ENCODE data around the gene SLC49A3.

The SLC49A3 gene

GRCh38 chr4:733631-733980 lies 44.7 kb upstream of the SLC49A3 start:
- TF ChIP-seq FOXP2 (optimal IDR thresholded peaks at IDR 0.05; ENCODE audit: borderline replicate concordance, extremely low read depth, extremely low read length, insufficient read depth) (no peak), REST (IDR thresholded peaks at IDR 0.05; ENCODE audit: insufficient read depth in 1 of 2, low read depth in 2 of 2, low read length in 2 of 2) (no peak), POLR2AphosphoS5 (IDR thresholded peaks at IDR 0.05; ENCODE audit: low read depth, low read length) (no peak), SIN3A (IDR thresholded peaks at IDR 0.05; ENCODE audit: borderline replicate concordance, insufficient read depth, low read length) (no peak), TAF1 (IDR thresholded peaks at IDR 0.05; ENCODE audit: borderline replicate concordance, insufficient read depth, low read length) (no peak)

GRCh38 chr4:732911-733630 lies 44.1 kb upstream of the SLC49A3 start:
- TF ChIP-seq TAF1 (IDR thresholded peaks at IDR 0.05; ENCODE audit: borderline replicate concordance, insufficient read depth, low read length) (no peak), SIN3A (IDR thresholded peaks at IDR 0.05; ENCODE audit: borderline replicate concordance, insufficient read depth, low read length) (no peak), POLR2AphosphoS5 (IDR thresholded peaks at IDR 0.05; ENCODE audit: low read depth, low read length) (no peak), FOXP2 (optimal IDR thresholded peaks at IDR 0.05; ENCODE audit: borderline replicate concordance, extremely low read depth, extremely low read length, insufficient read depth) (no peak), REST (IDR thresholded peaks at IDR 0.05; ENCODE audit: insufficient read depth in 1 of 2, low read depth in 2 of 2, low read length in 2 of 2) (no peak)

- TF ChIP-seq SIN3A (IDR thresholded peaks at IDR 0.05; ENCODE audit: borderline replicate concordance, insufficient read depth, low read length): no peak
- no peak for TF ChIP-seq POLR2AphosphoS5 (IDR thresholded peaks at IDR 0.05; ENCODE audit: low read depth, low read length)
- TF ChIP-seq TAF1 (IDR thresholded peaks at IDR 0.05; ENCODE audit: borderline replicate concordance, insufficient read depth, low read length): no peak
- no peak for TF ChIP-seq FOXP2 (optimal IDR thresholded peaks at IDR 0.05; ENCODE audit: borderline replicate concordance, extremely low read depth, extremely low read length, insufficient read depth)
- no peak for TF ChIP-seq REST (IDR thresholded peaks at IDR 0.05; ENCODE audit: insufficient read depth in 1 of 2, low read depth in 2 of 2, low read length in 2 of 2)
Observed at GRCh38 chr4:732486-732885, 43.5 kb upstream of the SLC49A3 start.

DNA sequence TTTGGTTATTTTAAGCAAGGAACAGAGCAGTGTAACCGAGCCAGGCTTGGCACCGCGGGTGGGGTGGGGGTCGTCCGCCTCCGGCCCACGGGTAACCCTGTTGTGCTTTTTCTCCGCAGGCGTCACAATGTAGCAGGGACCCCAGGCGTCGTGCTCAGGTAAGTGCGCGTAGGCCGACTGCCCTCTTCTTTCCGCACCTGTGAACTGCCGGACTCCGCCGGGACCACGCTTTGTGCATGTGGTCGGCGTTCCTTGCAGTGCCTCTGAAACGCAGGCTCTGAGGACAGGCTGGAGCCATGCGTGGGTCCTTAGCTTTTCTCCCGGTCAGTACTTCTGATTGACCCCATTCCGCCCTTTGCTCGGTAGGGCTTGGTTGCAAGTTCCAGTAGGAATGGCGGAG lies 41.6 kb upstream of the SLC49A3 start:
- TF ChIP-seq SIN3A (IDR thresholded peaks at IDR 0.05; ENCODE audit: borderline replicate concordance, insufficient read depth, low read length) (no peak), TAF1 (IDR thresholded peaks at IDR 0.05; ENCODE audit: borderline replicate concordance, insufficient read depth, low read length) (no peak), REST (IDR thresholded peaks at IDR 0.05; ENCODE audit: insufficient read depth in 1 of 2, low read depth in 2 of 2, low read length in 2 of 2) (no peak), FOXP2 (optimal IDR thresholded peaks at IDR 0.05; ENCODE audit: borderline replicate concordance, extremely low read depth, extremely low read length, insufficient read depth) (no peak), POLR2AphosphoS5 (IDR thresholded peaks at IDR 0.05; ENCODE audit: low read depth, low read length) (no peak)

All from PFSK-1 (cell line).